GM19193 (cell line): ENCODE measurements around the gene MAP2K5.

Source experiments
- POLR2A ChIP-seq: IDR thresholded peaks from 4 replicates; pipeline ENCODE4 v1.6.1; 2011; ENCODE audit not compliant: insufficient read depth, insufficient read length; ENCODE audit errors: extremely low read depth

The MAP2K5 gene

GRCh38 chr15:67652586-67652985, 110.1 kb downstream of the MAP2K5 start:
- TF ChIP-seq POLR2A = no peak

- TF ChIP-seq POLR2A = no peak
Observed at GRCh38 chr15:67660446-67660845, 117.9 kb downstream of the MAP2K5 start.

GRCh38 chr15:67660874-67661606, 118.5 kb downstream of the MAP2K5 start:
- TF ChIP-seq POLR2A = no peak

- TF ChIP-seq POLR2A = no peak
Observed at GRCh38 chr15:67670647-67671305, 128.3 kb downstream of the MAP2K5 start.

GRCh38 chr15:67674983-67675382, 132.5 kb downstream of the MAP2K5 start:
- no peak for TF ChIP-seq POLR2A

GRCh38 chr15:67678089-67678488, 135.6 kb downstream of the MAP2K5 start:
- no peak for TF ChIP-seq POLR2A

- no peak for TF ChIP-seq POLR2A
Observed at GRCh38 chr15:67678993-67679392, 136.5 kb downstream of the MAP2K5 start.

GRCh38 chr15:67680641-67681040, 138.1 kb downstream of the MAP2K5 start:
- no peak for TF ChIP-seq POLR2A

- TF ChIP-seq POLR2A = no peak
Observed at GRCh38 chr15:67685008-67685599, 142.6 kb downstream of the MAP2K5 start.

GRCh38 chr15:67685716-67686115, 143.2 kb downstream of the MAP2K5 start:
- TF ChIP-seq POLR2A = no peak

GRCh38 chr15:67690936-67691335, 148.4 kb downstream of the MAP2K5 start:
- no peak for TF ChIP-seq POLR2A

- TF ChIP-seq POLR2A = no peak
Observed at GRCh38 chr15:67691450-67691849, 148.9 kb downstream of the MAP2K5 start.

- no peak for TF ChIP-seq POLR2A
Observed at GRCh38 chr15:67692573-67692972, 150.1 kb downstream of the MAP2K5 start.

GRCh38 chr15:67696087-67696486, 153.6 kb downstream of the MAP2K5 start:
- TF ChIP-seq POLR2A = no peak

GRCh38 chr15:67700023-67700422, 157.5 kb downstream of the MAP2K5 start:
- no peak for TF ChIP-seq POLR2A

GRCh38 chr15:67701669-67702068, 159.2 kb downstream of the MAP2K5 start:
- no peak for TF ChIP-seq POLR2A
